DOHH2 (cell line): ENCODE data around the gene PHYKPL.

Source experiments
- EZH2phosphoT487 ChIP-seq: fragments of 200-600 bp; sonication (generic); IDR thresholded peaks from 2 replicates; pipeline ENCODE4 v1.6.1; 2017; ENCODE audit warnings: borderline replicate concordance, mild to moderate bottlenecking, antibody characterized with exemption, low read length, moderate library complexity, mixed read lengths
- TF ChIP-seq, protein P1 (sequence below): fragments of 200-600 bp; sonication (generic); IDR thresholded peaks from one replicate; pipeline ENCODE4 v1.5.1; 2014; ENCODE audit warnings: antibody characterized with exemption, mild to moderate bottlenecking, low read depth, low read length; ENCODE audit not compliant: poor library complexity, severe bottlenecking

DNA sequence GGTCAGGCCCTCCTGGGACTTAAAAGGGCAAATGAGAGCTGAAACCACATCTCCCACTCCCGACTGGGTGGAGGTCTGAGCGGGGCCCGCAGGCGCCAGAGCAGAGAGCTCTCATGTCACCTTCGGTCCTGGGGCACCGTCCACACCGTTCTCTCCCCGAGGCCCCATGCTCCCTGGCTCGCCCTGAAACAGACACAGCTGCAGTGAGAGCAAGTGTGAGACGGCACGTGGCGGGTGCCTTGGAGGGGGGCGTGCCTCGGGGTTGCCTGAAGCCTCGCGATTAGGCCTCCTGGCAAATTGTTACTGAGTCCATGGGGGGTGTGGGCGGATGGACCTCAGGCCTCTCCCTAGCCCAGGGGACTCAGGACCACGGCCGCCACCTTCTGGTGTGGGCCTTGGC lies 24.1 kb upstream of the PHYKPL start:
- TF ChIP-seq, protein P1, sequence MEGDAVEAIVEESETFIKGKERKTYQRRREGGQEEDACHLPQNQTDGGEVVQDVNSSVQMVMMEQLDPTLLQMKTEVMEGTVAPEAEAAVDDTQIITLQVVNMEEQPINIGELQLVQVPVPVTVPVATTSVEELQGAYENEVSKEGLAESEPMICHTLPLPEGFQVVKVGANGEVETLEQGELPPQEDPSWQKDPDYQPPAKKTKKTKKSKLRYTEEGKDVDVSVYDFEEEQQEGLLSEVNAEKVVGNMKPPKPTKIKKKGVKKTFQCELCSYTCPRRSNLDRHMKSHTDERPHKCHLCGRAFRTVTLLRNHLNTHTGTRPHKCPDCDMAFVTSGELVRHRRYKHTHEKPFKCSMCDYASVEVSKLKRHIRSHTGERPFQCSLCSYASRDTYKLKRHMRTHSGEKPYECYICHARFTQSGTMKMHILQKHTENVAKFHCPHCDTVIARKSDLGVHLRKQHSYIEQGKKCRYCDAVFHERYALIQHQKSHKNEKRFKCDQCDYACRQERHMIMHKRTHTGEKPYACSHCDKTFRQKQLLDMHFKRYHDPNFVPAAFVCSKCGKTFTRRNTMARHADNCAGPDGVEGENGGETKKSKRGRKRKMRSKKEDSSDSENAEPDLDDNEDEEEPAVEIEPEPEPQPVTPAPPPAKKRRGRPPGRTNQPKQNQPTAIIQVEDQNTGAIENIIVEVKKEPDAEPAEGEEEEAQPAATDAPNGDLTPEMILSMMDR, result no peak
- TF ChIP-seq EZH2phosphoT487, result no peak
